ENCODE results near the gene ILKAP.

Gene ILKAP

GRCh38 chr2:238121511-238122286 lies 81.8 kb downstream of the ILKAP start:
- DNase-seq = no peak

DNA sequence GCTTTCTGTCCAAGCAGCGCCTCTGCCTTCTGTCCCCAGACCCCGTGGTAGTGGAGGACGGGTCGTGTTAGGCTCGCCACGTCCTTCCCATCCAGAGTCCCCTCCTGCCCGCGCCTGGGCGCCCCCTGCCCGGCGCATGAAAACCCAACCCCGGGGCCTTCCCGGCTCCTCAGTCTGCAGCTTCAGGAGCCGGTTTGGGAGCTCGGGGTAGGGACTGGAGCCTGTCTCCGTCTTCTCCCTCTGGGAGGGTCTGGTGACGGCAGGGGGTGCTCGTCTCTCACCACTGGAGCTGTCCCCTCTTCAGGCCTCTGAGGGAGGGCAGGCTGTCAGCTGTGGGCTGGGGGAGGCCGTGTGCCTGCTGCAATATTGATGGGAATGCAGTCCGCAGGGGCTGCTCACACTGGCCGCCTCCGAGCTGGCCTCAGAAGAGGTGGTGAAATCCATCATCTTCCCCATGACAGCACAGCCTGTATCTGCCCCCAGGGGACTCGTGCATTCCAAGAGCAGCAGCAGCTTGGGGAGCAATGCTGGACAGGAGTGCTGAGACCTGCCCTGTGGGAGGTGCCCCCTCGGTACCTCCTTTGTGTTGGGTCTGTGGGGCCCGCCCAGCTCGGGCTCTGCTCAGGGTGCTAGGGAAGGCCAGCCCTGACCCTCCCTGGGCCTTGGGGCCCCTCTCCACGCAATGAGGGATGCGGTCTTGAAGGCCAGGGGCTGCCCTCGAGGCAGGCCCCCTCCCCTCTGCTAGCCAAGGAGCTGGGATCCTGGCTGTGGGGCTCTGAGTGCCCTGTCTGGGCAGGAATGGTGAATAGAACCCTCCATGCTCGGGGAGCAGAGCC lies 82.8 kb downstream of the ILKAP start:
- DNase-seq = no peak
